ENCODE measurements around the gene RBBP5. TPM values are rescaled to one million over a fixed set of nuclear protein-coding genes. Genes with fewer than 3 reads are reported as not detected.

RBBP5 gene
- total RNA-seq, 3 donors from 2014 or later (not counting 1 experiment from before 2014, with no cell fraction given), result 13.9 to 18.2 (median 17.8) TPM

GRCh38 chr1:205077934-205078311 is 43.9 kb downstream of the RBBP5 start:
- H3K36me3 Mint-ChIP-seq, result no peaks in the 10 kb centered on the region
- DNase-seq (no peak), ATAC-seq (no peak)
- 100% methylated on average over 1 of the region's 1 CpG for whole genome bisulfite sequencing (ENCODE audit: insufficient coverage)
- H3K27me3 ChIP-seq (ENCODE audit: control insufficient read depth, insufficient read depth, low read length), result no peaks in the 10 kb centered on the region
- no peak overlapping the region for H3K27ac Mint-ChIP-seq
- H3K9me3 Mint-ChIP-seq, result no peaks in the 10 kb centered on the region
- no peaks in the 10 kb centered on the region for H3K9me3 ChIP-seq (ENCODE audit: control insufficient read depth, insufficient read depth, low read length)
- no peaks in the 10 kb centered on the region for H3K4me1 ChIP-seq (ENCODE audit: control insufficient read depth, insufficient read depth, low read length)
- H3K27me3 Mint-ChIP-seq (ENCODE audit: low read depth in 2 of 2), result no peaks in the 10 kb centered on the region
- no peak overlapping the region for H3K4me3 Mint-ChIP-seq
- peaks cover 6 to 8% of the 10 kb centered on the region in 2 donors for H3K4me1 Mint-ChIP-seq
- intact Hi-C loops (cut with micrococcal nuclease), result no loop called here
- H3K27ac ChIP-seq (ENCODE audit: low read length), result no peak overlapping the region
- TF ChIP-seq CTCF (IDR thresholded peaks at IDR 0.05), result no peak
- H3K4me3 ChIP-seq (ENCODE audit: low read length), result no peak overlapping the region
- no peaks in the 10 kb centered on the region for H3K36me3 ChIP-seq (ENCODE audit: control insufficient read depth, insufficient read depth, low read length)

- Histone ChIP-seq H3K27me3 (ENCODE audit: control insufficient read depth, insufficient read depth, low read length) (no peaks in the 10 kb centered on the region), H3K27ac (ENCODE audit: low read length) (no peak overlapping the region), H3K4me1 (ENCODE audit: control insufficient read depth, insufficient read depth, low read length) (no peaks in the 10 kb centered on the region), H3K36me3 (ENCODE audit: control insufficient read depth, insufficient read depth, low read length) (no peaks in the 10 kb centered on the region), H3K4me3 (ENCODE audit: low read length) (no peak overlapping the region), H3K9me3 (ENCODE audit: control insufficient read depth, insufficient read depth, low read length) (no peaks in the 10 kb centered on the region)
- H3K4me1 Mint-ChIP-seq, result peaks cover 6 to 8% of the 10 kb centered on the region in 2 donors
- ATAC-seq (no peak), DNase-seq (no peak)
- no peaks in the 10 kb centered on the region for H3K27me3 Mint-ChIP-seq (ENCODE audit: low read depth in 2 of 2)
- intact Hi-C loops (cut with micrococcal nuclease), result no loop called here
- no peak overlapping the region for H3K27ac Mint-ChIP-seq
- H3K4me3 Mint-ChIP-seq, result no peak overlapping the region
- no peak for TF ChIP-seq CTCF (IDR thresholded peaks at IDR 0.05)
- WGBS (ENCODE audit: insufficient coverage), result 98% methylated on average over 7 of the region's 7 CpGs
- H3K36me3 Mint-ChIP-seq, result no peaks in the 10 kb centered on the region
- H3K9me3 Mint-ChIP-seq, result no peaks in the 10 kb centered on the region
Measured at GRCh38 chr1:205077158-205077933, 44.4 kb downstream of the RBBP5 start.

GRCh38 chr1:205076245-205076761 is 45.5 kb downstream of the RBBP5 start:
- Histone ChIP-seq H3K36me3 (ENCODE audit: control insufficient read depth, insufficient read depth, low read length) (no peaks in the 10 kb centered on the region), H3K4me1 (ENCODE audit: control insufficient read depth, insufficient read depth, low read length) (no peaks in the 10 kb centered on the region), H3K4me3 (ENCODE audit: low read length) (no peak overlapping the region), H3K9me3 (ENCODE audit: control insufficient read depth, insufficient read depth, low read length) (no peaks in the 10 kb centered on the region), H3K27ac (ENCODE audit: low read length) (no peak overlapping the region), H3K27me3 (ENCODE audit: control insufficient read depth, insufficient read depth, low read length) (no peaks in the 10 kb centered on the region)
- Mint-ChIP-seq H3K4me3 (no peak overlapping the region), H3K4me1 (peaks cover 6 to 8% of the 10 kb centered on the region in 2 donors), H3K9me3 (no peaks in the 10 kb centered on the region), H3K27ac (no peak overlapping the region), H3K36me3 (no peaks in the 10 kb centered on the region), H3K27me3 (ENCODE audit: low read depth in 2 of 2) (no peaks in the 10 kb centered on the region)
- intact Hi-C loops (cut with micrococcal nuclease), result no loop called here
- WGBS (ENCODE audit: insufficient coverage), result 75% methylated on average over 4 of the region's 4 CpGs
- DNase-seq (no peak), ATAC-seq (no peak)
- no peak for TF ChIP-seq CTCF (IDR thresholded peaks at IDR 0.05)

All from natural killer cell (primary cell).